ENCODE measurements around the gene PTEN.
"Not testable (repeated sequence)": the region's sequence is repeated elsewhere in the genome, so short reads cannot be mapped to it uniquely, and the experiment has no call there.

The PTEN gene

GRCh38 chr10:87869773-87870551, 6.5 kb downstream of the PTEN start:
- FAIRE-seq: no peak
- no peak for DNase-seq (ENCODE audit: low spot score)

GRCh38 chr10:87872828-87873227, 9.4 kb downstream of the PTEN start:
- FAIRE-seq: no peak

GRCh38 chr10:87873656-87874055, 10.2 kb downstream of the PTEN start:
- no peak for FAIRE-seq

More at GRCh38 chr10:87872828-87873227, 9.4 kb downstream of the PTEN start:
- DNase-seq (ENCODE audit: low spot score): no peak

GRCh38 chr10:87875929-87876571, 12.6 kb downstream of the PTEN start:
- DNase-seq (ENCODE audit: low spot score) (no peak), FAIRE-seq (no peak)

More at GRCh38 chr10:87873656-87874055, 10.2 kb downstream of the PTEN start:
- no peak for DNase-seq (ENCODE audit: low spot score)

GRCh38 chr10:87878664-87879459, 15.4 kb downstream of the PTEN start:
- no peak for DNase-seq (ENCODE audit: low spot score)

GRCh38 chr10:87880336-87880735, 16.9 kb downstream of the PTEN start:
- DNase-seq (ENCODE audit: low spot score): no peak
- FAIRE-seq: no peak

More at GRCh38 chr10:87878664-87879459, 15.4 kb downstream of the PTEN start:
- no peak for FAIRE-seq

GRCh38 chr10:87881373-87882059, 18.1 kb downstream of the PTEN start:
- not testable (repeated sequence) for FAIRE-seq; DNase-seq (ENCODE audit: low spot score)

GRCh38 chr10:87882555-87883294, 19.3 kb downstream of the PTEN start:
- no peak for DNase-seq (ENCODE audit: low spot score)
- no peak for FAIRE-seq

- FAIRE-seq (no peak), DNase-seq (ENCODE audit: low spot score) (no peak)
These were observed 23.2 kb downstream of the PTEN start for GRCh38 chr10:87886635-87887034.

- FAIRE-seq (no peak), DNase-seq (ENCODE audit: low spot score) (no peak)
These were observed 23.7 kb downstream of the PTEN start for GRCh38 chr10:87887146-87887545.

- no peak for FAIRE-seq
- DNase-seq (ENCODE audit: low spot score): no peak
These were observed 24.3 kb downstream of the PTEN start for GRCh38 chr10:87887548-87888289.

- no peak for DNase-seq (ENCODE audit: low spot score)
- FAIRE-seq: no peak
These were observed 32.0 kb downstream of the PTEN start for GRCh38 chr10:87895430-87895829.

GRCh38 chr10:87896216-87896615, 32.8 kb downstream of the PTEN start:
- FAIRE-seq: no peak
- no peak for DNase-seq (ENCODE audit: low spot score)

GRCh38 chr10:87897957-87898356, 34.5 kb downstream of the PTEN start:
- DNase-seq (ENCODE audit: low spot score); FAIRE-seq: not testable (repeated sequence)

GRCh38 chr10:87903396-87903795, 40.0 kb downstream of the PTEN start:
- DNase-seq (ENCODE audit: low spot score); FAIRE-seq: not testable (repeated sequence)

- FAIRE-seq (no peak), DNase-seq (ENCODE audit: low spot score) (no peak)
These were observed 49.9 kb downstream of the PTEN start for GRCh38 chr10:87913156-87913921.

GRCh38 chr10:87915406-87915805, 52.0 kb downstream of the PTEN start:
- FAIRE-seq (no peak), DNase-seq (ENCODE audit: low spot score) (no peak)

GRCh38 chr10:87915989-87916388, 52.6 kb downstream of the PTEN start:
- FAIRE-seq (no peak), DNase-seq (ENCODE audit: low spot score) (no peak)

GRCh38 chr10:87916515-87916914, 53.1 kb downstream of the PTEN start:
- no peak for FAIRE-seq
- no peak for DNase-seq (ENCODE audit: low spot score)

Data from urothelium cell line (cell line).